ENCODE measurements around the gene C10orf120. TPM values are rescaled to one million over a fixed set of nuclear protein-coding genes. Genes with fewer than 3 reads are reported as not detected.

C10orf120 gene
- polyA plus RNA-seq, 3 donors = not detected

GRCh38 chr10:122733931-122734665 lies 34.5 kb upstream of the C10orf120 start:
- peaks cover 0 to 2% (median 0%) of the 10 kb centered on the region in 7 donors for H3K9me3 Mint-ChIP-seq
- no peak overlapping the region for H3K4me3 Mint-ChIP-seq
- Histone ChIP-seq H4K20me1 (ENCODE audit: insufficient read depth, low read length) (no peaks in the 10 kb centered on the region), H2AFZ (ENCODE audit: insufficient read depth, low read depth, low read length, poor library complexity, severe bottlenecking) (no peak overlapping the region), H3K36me3 (replicated peaks in 1 of 2; ENCODE audit: control insufficient read depth in 1 of 2, insufficient read depth in 2 of 2, low read length in 2 of 2) (no peaks in the 10 kb centered on the region), H3K9ac (ENCODE audit: insufficient read depth, low read length, poor library complexity, severe bottlenecking) (no peak overlapping the region), H3K9me3 (replicated peaks in 1 of 2; ENCODE audit: control insufficient read depth in 1 of 2, insufficient read depth in 1 of 2, low read length in 2 of 2) (no peaks in the 10 kb centered on the region), H3K27ac (ENCODE audit: low read depth in 1 of 2, low read length in 2 of 2) (no peak overlapping the region), H3K4me3 (replicated peaks in 1 of 3; ENCODE audit: low read depth in 2 of 3, low read length in 3 of 3) (no peak overlapping the region), H3K4me1 (ENCODE audit: control insufficient read depth in 1 of 2, insufficient read depth in 2 of 2, low read length in 2 of 2) (no peaks in the 10 kb centered on the region), H3K27me3 (ENCODE audit: control insufficient read depth in 2 of 2, insufficient read depth in 2 of 2, low read length in 2 of 2) (no peaks in the 10 kb centered on the region), H3K4me2 (replicated peaks; ENCODE audit: extremely low read depth, low read length, poor library complexity, severe bottlenecking) (no peak overlapping the region), H3K79me2 (ENCODE audit: insufficient read depth, low read length) (no peaks in the 10 kb centered on the region)
- no peaks in the 10 kb centered on the region for H3K4me1 Mint-ChIP-seq
- no peak for DNase-seq
- WGBS (ENCODE audit: insufficient coverage) = 97% methylated on average over 9 of the region's 13 CpGs
- no peak overlapping the region for H3K27ac Mint-ChIP-seq
- intact Hi-C loops (cut with micrococcal nuclease) = no loop called here
- H3K27me3 Mint-ChIP-seq (ENCODE audit: low read depth in 3 of 3) = peaks cover 2 to 6% (median 4%) of the 10 kb centered on the region in 3 donors
- TF ChIP-seq CTCF (IDR thresholded peaks at IDR 0.05) = no peak
- no peaks in the 10 kb centered on the region for H3K36me3 Mint-ChIP-seq

GRCh38 chr10:122733443-122733842 lies 33.8 kb upstream of the C10orf120 start:
- Histone ChIP-seq H3K9ac (ENCODE audit: insufficient read depth, low read length, poor library complexity, severe bottlenecking) (no peak overlapping the region), H3K9me3 (replicated peaks in 1 of 2; ENCODE audit: control insufficient read depth in 1 of 2, insufficient read depth in 1 of 2, low read length in 2 of 2) (no peaks in the 10 kb centered on the region), H3K79me2 (ENCODE audit: insufficient read depth, low read length) (no peaks in the 10 kb centered on the region), H2AFZ (ENCODE audit: insufficient read depth, low read depth, low read length, poor library complexity, severe bottlenecking) (no peak overlapping the region), H3K4me3 (replicated peaks in 1 of 3; ENCODE audit: low read depth in 2 of 3, low read length in 3 of 3) (no peak overlapping the region), H4K20me1 (ENCODE audit: insufficient read depth, low read length) (no peaks in the 10 kb centered on the region), H3K36me3 (replicated peaks in 1 of 2; ENCODE audit: control insufficient read depth in 1 of 2, insufficient read depth in 2 of 2, low read length in 2 of 2) (no peaks in the 10 kb centered on the region), H3K27ac (ENCODE audit: low read depth in 1 of 2, low read length in 2 of 2) (no peak overlapping the region), H3K4me2 (replicated peaks; ENCODE audit: extremely low read depth, low read length, poor library complexity, severe bottlenecking) (no peak overlapping the region), H3K4me1 (ENCODE audit: control insufficient read depth in 1 of 2, insufficient read depth in 2 of 2, low read length in 2 of 2) (no peaks in the 10 kb centered on the region), H3K27me3 (ENCODE audit: control insufficient read depth in 2 of 2, insufficient read depth in 2 of 2, low read length in 2 of 2) (no peaks in the 10 kb centered on the region)
- intact Hi-C loops (cut with micrococcal nuclease) = no loop called here
- no peak overlapping the region for H3K27ac Mint-ChIP-seq
- H3K27me3 Mint-ChIP-seq (ENCODE audit: low read depth in 3 of 3) = peaks cover 2 to 4% (median 4%) of the 10 kb centered on the region in 3 donors
- no peaks in the 10 kb centered on the region for H3K36me3 Mint-ChIP-seq
- no peaks in the 10 kb centered on the region for H3K4me1 Mint-ChIP-seq
- H3K9me3 Mint-ChIP-seq = peaks cover 0 to 2% (median 0%) of the 10 kb centered on the region in 7 donors
- H3K4me3 Mint-ChIP-seq = no peak overlapping the region
- no peak for DNase-seq
- WGBS (ENCODE audit: insufficient coverage) = no CpG with 5 or more reads among the region's 2 CpGs
- no peak for TF ChIP-seq CTCF (IDR thresholded peaks at IDR 0.05)
